H1 (cell line): Measurements from ENCODE around the gene PCDHA7. TPM values are rescaled to one million over a fixed set of nuclear protein-coding genes. Genes with fewer than 3 reads are reported as not detected.

Source experiments
- CTCF ChIA-PET: fragments of 300-600 bp; sonication (Branson Sonifier 250); formaldehyde crosslinking; loops from one replicate; lab custom pipeline; 2021; ENCODE audit not compliant: partially characterized antibody; lab: Charles Lee
- POLR2A ChIA-PET: fragments of 300-600 bp; sonication (Branson Sonifier 250); formaldehyde crosslinking; loops from one replicate; lab custom pipeline; 2021; ENCODE audit warnings: inconsistent platforms; ENCODE audit not compliant: partially characterized antibody; lab: Charles Lee
- DNase-seq, 2 experiments: peaks; one replicate each; pipeline versions ENCODE4 v3.0.0 to v3.0.0-alpha.2; 2010 to 2022; ENCODE audit warnings: low spot score in 2 of 2, low read depth in 1 of 2, mixed read lengths in 1 of 2
- FAIRE-seq: peaks from 2 replicates; lab custom pipeline; 2011; peaks lifted over from hg19 to GRCh38; lab: Jason Lieb, UNC
- H2AFZ ChIP-seq: 2 replicates; pipeline ENCODE4 v1.8.1; 2012; ENCODE audit warnings: low read length, inconsistent platforms
- H2AK5ac ChIP-seq: 2 replicates; pipeline ENCODE4 v1.6.1; 2013; ENCODE audit warnings: low read depth, low read length
- H2BK120ac ChIP-seq: replicated peaks from 2 replicates; pipeline ENCODE3; 2013; ENCODE audit warnings: low read depth, low read length, inconsistent platforms
- H2BK12ac ChIP-seq: 2 replicates; pipeline ENCODE4 v1.6.1; 2013; ENCODE audit warnings: low read depth, low read length
- H2BK15ac ChIP-seq: 2 replicates; pipeline ENCODE4 v1.6.1; 2013; ENCODE audit warnings: low read length
- H2BK20ac ChIP-seq: 2 replicates; pipeline ENCODE4 v1.6.1; 2013; ENCODE audit warnings: low read length
- H2BK5ac ChIP-seq: 2 replicates; pipeline ENCODE4 v1.6.1; 2013; ENCODE audit warnings: low read depth, low read length
- H3K14ac ChIP-seq: 2 replicates; pipeline ENCODE4 v1.6.1; 2013; ENCODE audit warnings: inconsistent platforms; ENCODE audit not compliant: insufficient read length
- H3K18ac ChIP-seq: 2 replicates; pipeline ENCODE4 v1.6.1; 2013; ENCODE audit warnings: low read length; ENCODE audit errors: extremely low read depth
- H3K23ac ChIP-seq: 2 replicates; pipeline ENCODE4 v1.6.1; 2013; ENCODE audit warnings: inconsistent platforms; ENCODE audit not compliant: insufficient read length
- H3K23me2 ChIP-seq: 2 replicates; pipeline ENCODE4 v1.6.1; 2013; ENCODE audit warnings: low read depth, low read length
- H3K27ac ChIP-seq: 2 replicates; pipeline ENCODE4 v1.6.1; 2011; ENCODE audit warnings: low read depth, low read length, inconsistent platforms
- H3K27me3 ChIP-seq, 4 experiments: replicated peaks in 1 of 4; 1 replicate in 1 of 4; 2 replicates in 3 of 4; pipeline versions ENCODE4 v1.6.1 to v1.8.1; 2011 to 2013; ENCODE audit warnings: low read length in 3 of 4, mild to moderate bottlenecking in 3 of 4, inconsistent platforms in 2 of 4, mixed read lengths in 2 of 4, moderate library complexity in 1 of 4; ENCODE audit not compliant: control insufficient read depth in 3 of 4, insufficient read depth in 3 of 4; ENCODE audit errors: extremely low read depth in 1 of 4
- H3K36me3 ChIP-seq, 4 experiments: 2 replicates each; pipeline versions ENCODE4 v1.6.1 to v1.8.1; 2011 to 2013; ENCODE audit warnings: mild to moderate bottlenecking in 4 of 4, low read length in 3 of 4, moderate library complexity in 2 of 4, control low read depth in 1 of 4, inconsistent platforms in 1 of 4; ENCODE audit not compliant: insufficient read depth in 4 of 4, control insufficient read depth in 2 of 4
- H3K4ac ChIP-seq: replicated peaks from 2 replicates; pipeline ENCODE3; 2013; ENCODE audit warnings: low read length, low read depth, mixed read lengths, inconsistent platforms; ENCODE audit not compliant: insufficient read length
- H3K4me1 ChIP-seq, 4 experiments: replicated peaks in 1 of 4; 1 replicate in 1 of 4; 2 replicates in 3 of 4; pipeline versions ENCODE4 v1.6.1 to v1.8.1; 2011 to 2013; ENCODE audit warnings: low read length in 3 of 4, inconsistent platforms in 2 of 4, mixed read lengths in 1 of 4; ENCODE audit not compliant: insufficient read depth in 4 of 4, control insufficient read depth in 3 of 4
- H3K4me2 ChIP-seq, 2 experiments: 2 replicates each; pipeline versions ENCODE4 v1.6.1 to v1.8.1; 2011 to 2013; ENCODE audit warnings: low read depth in 2 of 2, low read length in 2 of 2, control low read depth in 1 of 2, inconsistent platforms in 1 of 2, mild to moderate bottlenecking in 1 of 2; ENCODE audit not compliant: insufficient read depth in 1 of 2
- H3K4me3 ChIP-seq, 4 experiments: fragments of 200-600, 300-600 bp in 1 of 4; sonication (generic), shearing (Covaris generic), sonication (Bioruptor Twin) in 1 of 4; 2 replicates each; pipeline versions ENCODE4 v1.5.1 to v1.8.1; 2011 to 2016; ENCODE audit warnings: low read length in 4 of 4, low read depth in 3 of 4, control low read depth in 2 of 4, inconsistent platforms in 2 of 4, mild to moderate bottlenecking in 2 of 4, mixed read lengths in 1 of 4, moderate library complexity in 1 of 4; ENCODE audit not compliant: insufficient read depth in 2 of 4; ENCODE audit errors: extremely low read depth in 1 of 4
- H3K56ac ChIP-seq: replicated peaks from 2 replicates; pipeline ENCODE3; 2013; ENCODE audit warnings: low read depth, mild to moderate bottlenecking, mixed read lengths, low read length, inconsistent platforms; ENCODE audit not compliant: insufficient read length
- H3K79me1 ChIP-seq: 2 replicates; pipeline ENCODE4 v1.6.1; 2013; ENCODE audit warnings: low read depth, low read length, control low read depth
- H3K79me2 ChIP-seq, 2 experiments: 2 replicates each; pipeline versions ENCODE4 v1.6.1 to v1.8.1; 2012 to 2013; ENCODE audit warnings: low read length in 2 of 2, mild to moderate bottlenecking in 2 of 2, inconsistent platforms in 1 of 2; ENCODE audit not compliant: insufficient read depth in 2 of 2, control insufficient read depth in 1 of 2
- H3K9ac ChIP-seq, 4 experiments: replicated peaks in 1 of 4; 1 replicate in 1 of 4; 2 replicates in 3 of 4; pipeline versions ENCODE4 v1.6.1 to v1.8.1; 2011 to 2013; ENCODE audit warnings: low read depth in 3 of 4, low read length in 3 of 4, control low read depth in 2 of 4, mild to moderate bottlenecking in 2 of 4, moderate library complexity in 2 of 4, inconsistent platforms in 1 of 4; ENCODE audit errors: extremely low read depth in 1 of 4
- H3K9me3 ChIP-seq, 2 experiments: 2 replicates each; pipeline versions ENCODE4 v1.6.1 to v1.8.1; 2012 to 2013; ENCODE audit warnings: mild to moderate bottlenecking in 2 of 2, moderate library complexity in 2 of 2, control low read depth in 1 of 2, inconsistent platforms in 1 of 2, low read depth in 1 of 2, low read length in 1 of 2, mixed read lengths in 1 of 2; ENCODE audit not compliant: insufficient read depth in 2 of 2
- H4K20me1 ChIP-seq, 2 experiments: replicated peaks in 1 of 2; 2 replicates each; pipeline versions ENCODE3 to v1.8.1; 2011 to 2013; ENCODE audit warnings: inconsistent platforms in 2 of 2, low read length in 2 of 2, mild to moderate bottlenecking in 1 of 2; ENCODE audit not compliant: insufficient read depth in 2 of 2, control insufficient read depth in 1 of 2
- H4K5ac ChIP-seq: 2 replicates; pipeline ENCODE4 v1.6.1; 2013; ENCODE audit warnings: low read length, low read depth, mixed read lengths, inconsistent platforms; ENCODE audit not compliant: insufficient read length
- H4K8ac ChIP-seq: 2 replicates; pipeline ENCODE4 v1.8.0; 2013; ENCODE audit warnings: mild to moderate bottlenecking, moderate library complexity, low read length, inconsistent platforms; ENCODE audit not compliant: insufficient read depth; ENCODE audit errors: extremely low read depth
- H4K91ac ChIP-seq: replicated peaks from 2 replicates; pipeline ENCODE3; 2013; ENCODE audit warnings: low read length, mixed read lengths, inconsistent platforms; ENCODE audit not compliant: insufficient read length
- NANOG ChIP-seq: IDR thresholded peaks from 2 replicates; pipeline ENCODE4 v1.6.1; 2011; ENCODE audit warnings: low read length, low read depth, mild to moderate bottlenecking, inconsistent platforms; ENCODE audit not compliant: insufficient read depth, poor library complexity, severe bottlenecking
- NRF1 ChIP-seq: IDR thresholded peaks from 2 replicates; pipeline ENCODE4 v1.6.1; 2011; ENCODE audit warnings: mild to moderate bottlenecking, low read depth, low read length, improper control_type of control experiment
- WGBS, 2 experiments: shearing (Covaris generic) in 1 of 2; methylation state at CpG; one replicate each; pipeline versions ENCODE4 v1.1.6 to v1.1.7; 2013 to 2015; ENCODE audit warnings: low lambda C conversion rate in 2 of 2, mixed read lengths in 2 of 2, inconsistent platforms in 1 of 2, low coverage in 1 of 2, missing lambda C conversion rate in 1 of 2; ENCODE audit not compliant: insufficient replicate concordance in 2 of 2, insufficient coverage in 1 of 2, insufficient read length in 1 of 2; ENCODE audit errors: extremely low coverage in 1 of 2, missing lambda C conversion rate in 1 of 2; 5-methylcytosine and 5-hydroxymethylcytosine counted together
- polyA plus RNA-seq, 7 experiments: library from polyadenylated mRNA; depleted of rRNA in 3 of 7; stranded (reverse) in 5 of 7; unstranded in 2 of 7; fragments of >200 nt in 5 of 7; fragments of 200-250 nt in 2 of 7; gene quantifications; 1 replicate in 5 of 7; 2 replicates in 1 of 7; 4 replicates in 1 of 7; pipeline versions ENCODE4 v1.2.1 to v1.2.3, GENCODE V29; 2011 to 2013; ENCODE audit warnings: missing spikeins in 2 of 7, mixed read lengths in 2 of 7
- total RNA-seq: library from RNA; stranded (reverse); fragmentation: NEBNext Ultra II Directional; extraction: Animal tissue kit (Norgen Biotek cat#: 25700); gene quantifications from 2 replicates; pipeline ENCODE4 v1.2.1, GENCODE V29; 2021

PCDHA7 gene
- total and polyA plus RNA-seq, 2 of the 8 experiments (the other 6 are each of a cell fraction or from before 2014, with no cell fraction given): 0.86 to 1.6 TPM

- Histone ChIP-seq H2AFZ (no peak overlapping the region), H2BK120ac (no peak overlapping the region), H2AK5ac (no peak overlapping the region), H4K91ac (no peak overlapping the region), H3K9ac (no peak overlapping the region), H3K27me3 (no peaks in the 10 kb centered on the region), H2BK15ac (no peak overlapping the region), H3K4me2 (no peak overlapping the region), H3K56ac (no peak overlapping the region), H3K36me3 (peaks cover 0 to 5% (median 0%) of the 10 kb centered on the region in 4 experiments; a peak in 1 of 8 replicates), H3K79me1 (no peaks in the 10 kb centered on the region; the same call in 1 of the 2 replicates), H4K20me1 (peaks cover 0 to 5% of the 10 kb centered on the region in 2 experiments), H3K27ac (no peak overlapping the region), H3K4me3 (no peak overlapping the region), H2BK5ac (no peak overlapping the region), H4K5ac (no peak overlapping the region), H3K14ac (no peak overlapping the region), H3K18ac (no peak overlapping the region), H2BK20ac (no peak overlapping the region), H3K23me2 (no peaks in the 10 kb centered on the region), H3K4ac (no peak overlapping the region), H3K9me3 (no peaks in the 10 kb centered on the region; a peak in 1 of 4 replicates), H2BK12ac (no peak overlapping the region), H3K4me1 (no peaks in the 10 kb centered on the region), H4K8ac (peak overlapping the region; percentile 5; the same call in 1 of the 2 replicates), H3K23ac (no peak overlapping the region), H3K79me2 (no peaks in the 10 kb centered on the region; a peak in 1 of 4 replicates)
- TF ChIP-seq NRF1 (no peak), NANOG (no peak)
- POLR2A ChIA-PET: interaction anchor here (0.7 to 2.7 kb wide), 2 partner anchors 42 to 156 kb away, joined by 3 to 17 read pairs; partner anchors contain the start of gene PCDHAC1
- no peak for DNase-seq
- CTCF ChIA-PET: interaction anchor here (0.6 to 7.5 kb wide), 15 partner anchors 10 to 298 kb away, joined by 3 to 95 read pairs (median 8); partner anchors contain the start of genes PCDHA4, PCDHAC1, PCDHB1 and PCDHB16
- 97% methylated on average over 74 of the region's 79 CpGs; no CpG with 5 or more reads in 1 of the 2 experiments for WGBS, 2 experiments
- no peak for FAIRE-seq
These were observed 50.0 kb downstream of the PCDHA7 start for GRCh38 chr5:140883927-140884697.
